Vagina (tissue), 2 donors: ENCODE data around the gene SART3. TPM values are rescaled to one million over a fixed set of nuclear protein-coding genes. Genes with fewer than 3 reads are reported as not detected.

Experiments
- DNase-seq, 2 donors: peaks; one replicate each; pipeline ENCODE4 v3.0.0-alpha.2; 2017; ENCODE audit errors: extremely low spot score in 2 of 2
- H3K27ac ChIP-seq: fragments of 200-600 bp; sonication (generic); one replicate; pipeline ENCODE4 v1.5.1; 2019
- H3K27me3 ChIP-seq: fragments of 200-600 bp; sonication (generic); one replicate; pipeline ENCODE4 v1.5.1; 2019
- H3K36me3 ChIP-seq, 2 donors: fragments of 200-600 bp; sonication (generic); one replicate each; pipeline ENCODE4 v1.5.1; 2017 to 2019
- H3K4me1 ChIP-seq: fragments of 200-600 bp; sonication (generic); one replicate; pipeline ENCODE4 v1.5.1; 2019
- H3K4me3 ChIP-seq, 2 donors: fragments of 200-600 bp; sonication (generic); 1 replicate in 1 of 2; 2 replicates in 1 of 2; pipeline ENCODE4 v1.5.1; 2016 to 2019
- H3K9me3 ChIP-seq: fragments of 200-600 bp; sonication (generic); one replicate; pipeline ENCODE4 v1.5.1; 2019
- POLR2A ChIP-seq, 2 donors: fragments of 450-650 bp; IDR thresholded peaks; one replicate each; pipeline ENCODE4 v1.6.1; 2017; ENCODE audit warnings: antibody characterized with exemption in 2 of 2, mild to moderate bottlenecking in 2 of 2, moderate library complexity in 2 of 2
- POLR2AphosphoS5 ChIP-seq, 2 donors: sonication (generic); formaldehyde crosslinking; IDR thresholded peaks; one replicate each; pipeline ENCODE4 v1.9.0; 2017; ENCODE audit warnings: antibody characterized with exemption in 2 of 2, mild to moderate bottlenecking in 2 of 2, low read depth in 1 of 2; ENCODE audit not compliant: insufficient read depth in 1 of 2
- intact Hi-C: fragments of 100-400 bp; cut with DNase I; formaldehyde crosslinking; loops from one replicate; pipeline ENCODE4 v1.15.1; 2023
- total RNA-seq: library from RNA; depleted of rRNA; stranded (reverse); fragments of >200 nt; gene quantifications from one replicate; pipeline ENCODE4 v1.2.3, GENCODE V29; 2016
- TF ChIP-seq, protein P1 (sequence below), 3 experiments: fragments of 450-650 bp in 2 of 3; fragments of 200-600 bp in 1 of 3; sonication (generic) in 1 of 3; IDR thresholded peaks; one replicate each; pipeline ENCODE4 v1.5.1; 2017 to 2019; ENCODE audit warnings: antibody characterized with exemption in 3 of 3, mild to moderate bottlenecking in 2 of 3, moderate library complexity in 2 of 3

The SART3 gene
- total RNA-seq, 1 donor from 2014 or later: 44.2 TPM

GRCh38 chr12:108515916-108516315, 45.1 kb downstream of the SART3 start:
- Histone ChIP-seq H3K36me3 (peaks cover 0 to 30% of the 10 kb centered on the region in 2 donors), H3K9me3 (no peaks in the 10 kb centered on the region), H3K27ac (peak overlapping the region; percentile 80), H3K27me3 (no peaks in the 10 kb centered on the region), H3K4me3 (peak overlapping the region; percentile 59 to 97), H3K4me1 (peaks cover 19% of the 10 kb centered on the region)
- no peak for DNase-seq
- TF ChIP-seq, protein P1, sequence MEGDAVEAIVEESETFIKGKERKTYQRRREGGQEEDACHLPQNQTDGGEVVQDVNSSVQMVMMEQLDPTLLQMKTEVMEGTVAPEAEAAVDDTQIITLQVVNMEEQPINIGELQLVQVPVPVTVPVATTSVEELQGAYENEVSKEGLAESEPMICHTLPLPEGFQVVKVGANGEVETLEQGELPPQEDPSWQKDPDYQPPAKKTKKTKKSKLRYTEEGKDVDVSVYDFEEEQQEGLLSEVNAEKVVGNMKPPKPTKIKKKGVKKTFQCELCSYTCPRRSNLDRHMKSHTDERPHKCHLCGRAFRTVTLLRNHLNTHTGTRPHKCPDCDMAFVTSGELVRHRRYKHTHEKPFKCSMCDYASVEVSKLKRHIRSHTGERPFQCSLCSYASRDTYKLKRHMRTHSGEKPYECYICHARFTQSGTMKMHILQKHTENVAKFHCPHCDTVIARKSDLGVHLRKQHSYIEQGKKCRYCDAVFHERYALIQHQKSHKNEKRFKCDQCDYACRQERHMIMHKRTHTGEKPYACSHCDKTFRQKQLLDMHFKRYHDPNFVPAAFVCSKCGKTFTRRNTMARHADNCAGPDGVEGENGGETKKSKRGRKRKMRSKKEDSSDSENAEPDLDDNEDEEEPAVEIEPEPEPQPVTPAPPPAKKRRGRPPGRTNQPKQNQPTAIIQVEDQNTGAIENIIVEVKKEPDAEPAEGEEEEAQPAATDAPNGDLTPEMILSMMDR (IDR thresholded peaks at IDR 0.05): no peak
- TF ChIP-seq POLR2AphosphoS5 (IDR thresholded peaks at IDR 0.05; ENCODE audit: insufficient read depth in 1 of 2, low read depth in 1 of 2): no peak
- TF ChIP-seq POLR2A (IDR thresholded peaks at IDR 0.05): no peak
- intact Hi-C loops: no loop called here

DNA sequence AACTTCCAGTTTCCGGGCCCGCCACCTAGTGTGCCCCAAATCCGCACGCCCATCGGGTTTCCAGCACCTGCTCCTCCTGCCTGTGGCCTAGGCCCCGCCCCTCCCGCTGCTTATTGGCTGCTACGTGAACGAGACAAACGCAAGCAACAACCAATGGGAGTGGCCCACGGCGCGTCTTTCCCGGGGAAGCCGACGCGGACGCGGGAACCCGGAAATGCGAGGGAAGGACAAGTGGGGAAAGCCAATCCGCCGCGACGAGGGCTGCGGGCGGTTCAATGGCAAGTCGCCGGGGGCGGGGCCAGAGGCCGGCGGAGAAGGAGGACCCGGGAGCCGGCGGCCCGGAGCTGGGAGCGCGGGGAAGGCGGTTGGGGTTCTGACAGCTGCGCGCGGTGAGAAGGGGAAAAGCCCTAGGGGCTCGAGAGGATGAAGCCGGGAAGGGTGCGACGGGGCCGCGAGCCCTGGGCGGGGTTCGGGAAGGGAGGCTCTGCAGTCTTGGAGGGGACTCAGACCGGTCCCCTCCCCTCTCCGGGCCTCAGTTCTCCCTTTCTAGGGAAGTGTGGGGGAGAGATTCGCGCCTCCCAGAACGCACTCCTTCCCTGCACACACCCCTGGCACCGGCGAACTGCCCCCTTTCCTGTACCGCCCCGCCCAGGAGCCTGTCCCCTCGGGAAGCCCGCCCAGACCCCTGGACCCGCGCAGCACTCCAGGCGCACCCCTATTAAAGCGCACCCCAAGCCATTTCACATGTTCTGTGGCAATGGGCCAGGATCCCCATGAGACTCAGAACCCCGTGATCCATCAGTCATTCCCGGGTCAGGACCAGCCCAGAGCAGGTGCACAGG, 45.8 kb downstream of the SART3 start, which contains the start of gene FICD:
FICD (plus strand) TSS at position 305 of the 842 bp plus-strand sequence. CDS start 1,696 bp downstream, outside the sequence.
- Histone ChIP-seq H3K27ac (peak within 1 kb of the TSS; percentile 80), H3K4me3 (peak within 1 kb of the TSS; percentile 59 to 97), H3K4me1 (peaks cover 19% of the 10 kb centered on the region), H3K27me3 (no peaks in the 10 kb centered on the region), H3K36me3 (peaks cover 0 to 23% of the 10 kb centered on the region in 2 donors), H3K9me3 (no peaks in the 10 kb centered on the region)
- TF ChIP-seq, protein P1 (IDR thresholded peaks at IDR 0.05): peak in 1 of 3 experiments; percentile 17
- TF ChIP-seq POLR2AphosphoS5 (IDR thresholded peaks at IDR 0.05; ENCODE audit: insufficient read depth in 1 of 2, low read depth in 1 of 2) (peak; percentile 81 to 97), POLR2A (IDR thresholded peaks at IDR 0.05) (no peak)
- intact Hi-C loops: no loop called here
- DNase-seq: peak; percentile 99 to 100

DNA sequence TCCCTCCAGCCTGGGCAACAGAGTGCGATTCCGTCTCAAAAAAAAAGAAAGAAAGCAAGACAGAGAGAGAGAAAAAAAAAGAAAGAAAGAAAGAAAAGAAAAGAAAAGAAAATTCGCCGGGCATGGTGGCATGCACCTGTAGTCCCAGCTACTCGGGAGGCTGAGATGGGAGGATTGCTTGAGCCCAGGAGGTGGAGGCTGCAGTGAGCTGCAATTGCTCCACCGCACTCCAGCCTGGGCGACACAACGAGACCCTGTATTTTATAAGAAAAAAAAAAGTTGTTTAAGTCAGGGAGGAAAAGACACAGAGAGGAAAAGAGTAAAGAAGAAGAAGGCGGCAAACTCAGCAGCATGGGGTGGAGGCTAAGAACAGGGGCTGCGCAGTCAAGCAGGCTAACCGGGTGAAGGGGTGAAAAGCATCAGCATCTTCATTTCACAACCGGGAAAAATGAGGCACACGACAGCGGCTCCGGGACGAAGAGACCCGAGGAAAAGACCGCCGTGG, 46.5 kb downstream of the SART3 start:
- TF ChIP-seq POLR2AphosphoS5 (IDR thresholded peaks at IDR 0.05; ENCODE audit: insufficient read depth in 1 of 2, low read depth in 1 of 2) (no peak), POLR2A (IDR thresholded peaks at IDR 0.05) (no peak)
- TF ChIP-seq, protein P1 (IDR thresholded peaks at IDR 0.05): no peak
- Histone ChIP-seq H3K9me3 (no peaks in the 10 kb centered on the region), H3K4me1 (peaks cover 19% of the 10 kb centered on the region), H3K36me3 (peaks cover 0 to 17% of the 10 kb centered on the region in 2 donors), H3K4me3 (peak overlapping the region; percentile 59 to 97), H3K27me3 (no peaks in the 10 kb centered on the region), H3K27ac (no peak overlapping the region)
- intact Hi-C loops: no loop called here
- DNase-seq: no peak

- Histone ChIP-seq H3K9me3 (no peaks in the 10 kb centered on the region), H3K27me3 (no peaks in the 10 kb centered on the region), H3K36me3 (no peaks in the 10 kb centered on the region), H3K4me3 (no peak overlapping the region), H3K4me1 (peaks cover 19% of the 10 kb centered on the region), H3K27ac (no peak overlapping the region)
- no peak for DNase-seq
- TF ChIP-seq, protein P1 (IDR thresholded peaks at IDR 0.05): peak; percentile 60 to 91 (median 79)
- TF ChIP-seq POLR2A (IDR thresholded peaks at IDR 0.05): no peak
- intact Hi-C loops: no loop called here
These were observed 49.1 kb downstream of the SART3 start for GRCh38 chr12:108511633-108512540.
